NCI-H146 (cell line): Measurements from ENCODE around the gene LPCAT1.
"Not testable (repeated sequence)": the region's sequence is repeated elsewhere in the genome, so short reads cannot be mapped to it uniquely, and the experiment has no call there.

Experiments used
- DNase-seq: peaks from one replicate; lab custom pipeline; 2025; lab: John Stamatoyannopoulos, UW

LPCAT1 gene

GRCh38 chr5:1509346-1510085 is 14.2 kb downstream of the LPCAT1 start:
- no peak for DNase-seq

- no peak for DNase-seq
Observed at GRCh38 chr5:1508659-1509290, 15.0 kb downstream of the LPCAT1 start.

GRCh38 chr5:1507961-1508658 is 15.7 kb downstream of the LPCAT1 start:
- DNase-seq, result no peak

- DNase-seq, result no peak
Observed at GRCh38 chr5:1507457-1507856, 16.3 kb downstream of the LPCAT1 start.

DNA sequence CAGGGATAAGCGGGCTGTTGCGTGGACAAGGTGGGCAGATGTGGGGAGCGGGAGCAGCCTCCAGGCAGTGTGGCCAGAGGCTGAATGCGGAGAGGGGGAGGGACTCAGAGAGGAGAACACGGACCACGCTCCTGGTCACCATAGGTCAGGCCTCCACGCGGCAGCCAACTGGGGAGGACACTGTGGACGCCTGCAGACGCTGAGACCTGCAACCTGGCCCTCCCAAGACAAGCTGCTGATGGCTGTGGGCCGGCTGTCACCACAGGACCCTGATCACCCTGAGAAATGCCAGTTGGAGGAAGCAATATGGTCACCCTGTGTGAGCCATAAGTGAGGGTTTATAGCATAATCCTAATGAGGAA is 16.8 kb downstream of the LPCAT1 start:
- no peak for DNase-seq

DNA sequence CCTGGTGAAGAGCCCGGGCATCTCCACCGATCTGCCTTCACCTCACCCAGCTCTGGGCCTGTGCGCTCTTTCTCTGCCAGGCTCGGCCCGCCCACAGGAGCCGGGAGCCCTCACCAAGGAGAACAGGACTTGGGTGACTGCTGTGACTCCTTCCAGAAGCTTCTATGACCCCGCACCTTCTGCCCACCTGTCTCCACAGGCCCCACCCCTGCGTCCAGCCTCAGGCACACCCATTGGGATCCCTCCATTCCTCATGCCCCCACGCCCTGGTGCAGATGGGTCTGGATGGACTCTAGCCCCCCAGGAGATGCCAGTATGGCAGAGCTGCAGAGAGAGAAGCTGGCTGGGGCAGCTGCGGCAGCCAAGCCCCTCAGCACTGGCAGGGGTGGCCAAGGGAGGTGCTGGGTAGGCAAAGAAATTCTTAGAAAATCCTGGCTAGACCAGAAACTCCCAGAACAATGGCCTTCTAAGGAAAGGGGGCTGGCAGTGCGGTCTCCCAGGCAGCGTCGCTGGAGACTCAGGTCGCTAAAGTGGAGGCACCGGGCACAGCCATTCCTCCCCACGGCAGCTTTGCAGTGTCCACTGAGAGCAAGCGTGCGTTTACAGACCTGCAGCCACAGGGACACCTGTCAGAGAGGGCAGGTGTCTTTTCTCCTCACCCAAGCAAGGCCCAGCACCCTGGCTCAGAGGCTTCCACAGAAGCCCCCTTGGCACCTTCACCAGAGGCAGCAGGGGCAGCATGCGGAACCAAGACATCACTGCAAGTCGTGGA is 17.3 kb downstream of the LPCAT1 start:
- no peak for DNase-seq

DNA sequence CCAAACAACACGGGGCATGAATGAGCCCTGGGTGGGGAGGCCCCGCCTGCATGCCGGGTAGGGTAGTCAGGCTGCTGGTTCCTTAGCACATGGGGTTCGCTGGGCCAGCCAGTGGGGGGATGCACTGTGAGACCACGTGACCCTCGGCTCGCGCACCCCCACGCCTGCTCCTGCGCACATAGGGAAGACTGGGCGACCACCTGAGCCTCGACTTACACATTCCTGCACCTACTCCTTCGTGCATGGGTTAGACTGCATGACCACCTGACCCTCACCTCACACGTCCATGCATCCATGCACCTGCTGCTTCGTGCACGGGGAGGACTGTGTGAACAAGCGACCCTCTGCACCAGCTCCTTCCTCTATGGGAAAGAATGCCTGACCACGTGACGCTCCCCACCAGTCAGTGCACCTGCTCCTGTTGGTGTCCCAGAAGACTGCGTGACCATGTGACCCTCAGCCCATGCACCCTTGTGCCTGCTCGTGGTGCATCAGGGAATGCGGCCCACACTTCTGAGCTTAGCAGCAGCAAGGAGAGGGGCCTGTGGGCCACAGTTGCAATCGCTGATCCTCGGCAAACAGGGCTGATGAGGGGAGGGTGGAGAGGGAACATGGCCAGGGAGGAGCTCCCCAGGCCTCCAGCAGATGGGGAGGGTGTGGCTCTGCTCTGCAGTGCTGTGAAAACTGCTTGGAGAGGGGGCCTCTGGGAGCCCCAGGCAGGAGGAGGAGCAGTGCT is 18.1 kb downstream of the LPCAT1 start:
- DNase-seq, result no peak

- not testable (repeated sequence) for DNase-seq
Observed at GRCh38 chr5:1505089-1505488, 18.7 kb downstream of the LPCAT1 start.

GRCh38 chr5:1504617-1505016 is 19.1 kb downstream of the LPCAT1 start:
- DNase-seq, result no peak

- no peak for DNase-seq
Observed at GRCh38 chr5:1504069-1504595, 19.6 kb downstream of the LPCAT1 start.

DNA sequence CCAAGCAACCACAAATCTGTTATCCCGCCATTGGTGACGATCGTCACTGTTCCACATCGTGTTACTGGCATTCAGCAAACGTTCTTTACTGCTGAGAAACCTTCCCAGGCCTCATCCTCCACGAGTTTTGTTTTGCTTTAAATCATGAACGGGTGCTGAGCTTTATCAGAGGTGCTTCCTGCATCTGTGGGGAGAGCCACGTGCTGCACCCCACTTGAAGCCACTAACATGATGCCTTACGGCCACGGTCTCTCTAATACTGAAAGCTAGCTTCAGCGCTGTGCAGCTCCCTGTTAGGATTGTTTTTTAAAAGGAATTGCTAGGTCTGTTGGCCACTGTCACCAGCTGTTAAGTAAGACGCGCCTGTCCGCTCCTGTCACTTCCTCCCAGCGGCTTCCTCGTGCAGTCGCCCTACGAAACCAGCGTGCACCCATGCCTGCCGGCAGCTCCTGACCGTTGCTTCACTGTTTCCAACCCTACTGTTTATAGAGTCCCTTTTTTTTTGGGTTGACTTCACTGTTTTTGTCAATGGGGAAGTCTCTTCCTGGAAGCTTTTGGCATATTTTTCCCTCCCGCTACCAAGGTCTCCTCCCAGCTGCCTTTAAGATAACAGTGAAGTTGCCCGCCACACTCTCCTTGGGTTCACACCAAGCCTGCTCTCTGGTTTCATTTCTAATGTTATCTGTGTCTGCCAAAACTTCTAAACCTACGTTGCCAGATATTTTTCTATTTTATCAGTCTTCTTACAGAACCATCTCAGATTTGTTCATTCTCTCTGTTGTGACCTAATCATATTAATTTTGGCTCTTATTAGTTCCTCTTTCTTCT is 20.3 kb downstream of the LPCAT1 start:
- DNase-seq, result no peak

- no peak for DNase-seq
Observed at GRCh38 chr5:1502737-1503120, 21.0 kb downstream of the LPCAT1 start.

DNA sequence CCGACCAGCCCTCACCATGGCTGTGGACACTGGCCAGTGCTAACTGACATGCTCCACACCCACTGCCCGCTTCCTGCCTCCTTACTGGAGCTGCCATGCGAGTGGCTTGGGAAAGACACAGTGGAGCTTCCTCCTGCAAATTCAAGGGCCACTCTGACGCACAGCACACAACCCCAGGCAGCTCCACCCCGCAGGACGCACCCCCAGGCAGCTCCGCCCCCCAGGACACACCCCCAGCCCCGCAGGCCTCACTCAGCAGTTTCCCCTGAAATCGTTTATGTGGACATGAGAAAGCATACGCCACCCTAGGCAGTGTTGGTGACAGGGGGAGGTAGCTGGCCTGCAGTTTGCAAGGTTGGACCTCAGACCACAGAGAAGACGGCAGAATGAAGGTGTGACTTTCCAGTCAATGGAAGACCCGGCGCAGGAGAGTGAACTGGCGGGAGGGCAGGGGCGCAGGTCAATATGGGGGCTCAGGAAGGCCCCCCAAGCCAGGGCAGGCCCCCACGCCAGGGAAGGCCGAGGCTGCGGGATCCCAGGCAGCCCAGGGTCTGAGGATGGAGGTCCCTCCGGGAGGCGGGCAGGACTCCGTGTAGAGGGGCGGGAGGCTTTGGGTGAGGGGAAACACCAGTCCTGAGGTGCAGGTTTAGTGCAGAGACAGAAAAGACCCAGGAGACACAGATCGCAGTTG is 21.6 kb downstream of the LPCAT1 start:
- no peak for DNase-seq

- no peak for DNase-seq
Observed at GRCh38 chr5:1501372-1502045, 22.3 kb downstream of the LPCAT1 start.

DNA sequence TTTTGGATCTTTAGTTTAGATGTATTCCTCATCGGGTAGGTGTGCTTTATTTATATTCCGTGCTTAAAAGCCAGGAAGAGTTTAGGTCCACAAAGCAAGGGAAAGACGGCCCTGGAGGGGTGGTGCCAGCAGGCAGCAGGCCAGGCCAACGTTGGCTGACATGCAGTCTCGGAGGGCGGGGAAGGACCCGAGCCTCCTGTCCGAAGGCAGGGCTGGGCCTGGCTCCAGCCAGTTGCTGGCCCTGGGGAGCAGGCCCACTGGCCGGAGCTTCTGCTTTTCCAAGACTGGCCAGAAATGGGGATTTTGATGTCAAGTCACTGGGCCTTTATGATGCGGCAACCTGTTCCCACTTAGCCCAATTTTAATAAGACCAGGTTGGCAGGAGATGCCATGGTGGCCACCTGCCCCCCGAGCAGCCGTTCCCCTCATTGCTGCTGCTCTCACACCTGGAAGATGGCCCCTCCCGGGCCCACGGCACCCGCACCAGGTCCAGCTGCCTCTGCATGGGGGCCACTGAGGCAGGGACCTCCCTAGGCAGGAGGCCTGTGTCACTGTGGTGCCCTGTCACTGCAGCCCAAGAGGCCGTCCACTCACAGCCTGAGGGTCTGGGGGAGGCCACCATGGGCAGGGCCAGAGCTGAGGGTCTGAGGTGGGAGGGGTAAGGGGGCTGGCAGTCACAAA is 23.2 kb downstream of the LPCAT1 start:
- DNase-seq, result no peak

DNA sequence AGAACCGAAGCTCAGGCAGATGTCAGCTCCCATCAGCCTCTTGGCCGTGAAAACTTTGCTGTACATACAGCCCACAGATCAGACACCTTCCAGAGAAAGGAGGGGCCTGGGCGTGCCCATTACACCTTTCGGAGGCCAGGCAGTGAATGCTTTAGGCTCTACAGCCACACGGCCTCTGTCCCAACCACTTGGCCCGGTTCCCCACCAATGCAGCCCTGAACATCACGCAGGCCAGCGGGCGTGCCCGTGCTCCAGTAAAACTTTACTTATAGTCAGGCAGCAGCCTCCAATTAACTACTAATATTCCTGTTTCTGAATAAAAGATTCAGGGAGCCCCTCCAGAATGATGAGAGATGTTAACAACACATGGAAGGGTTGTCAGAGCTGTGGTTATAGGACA is 23.9 kb downstream of the LPCAT1 start:
- DNase-seq, result no peak

GRCh38 chr5:1498623-1499416 is 24.9 kb downstream of the LPCAT1 start:
- DNase-seq, result no peak
